Central memory CD4-positive, alpha-beta T cell (primary cell): ENCODE measurements around the gene WNK4.

Experiments used
- DNase-seq: peaks from one replicate; pipeline ENCODE4 v3.0.0; 2022

WNK4 gene

GRCh38 chr17:42797067-42798007, 16.9 kb downstream of the WNK4 start:
- no peak for DNase-seq

GRCh38 chr17:42798011-42798382, 17.6 kb downstream of the WNK4 start:
- no peak for DNase-seq

GRCh38 chr17:42798383-42799380, 18.3 kb downstream of the WNK4 start, which contains the start of the genes CNTD1 and COA3:
CNTD1 (plus strand) TSS chr17:42798861; CDS start chr17:42799068, 207 bp downstream.
COA3 (minus strand) TSS chr17:42798704; CDS start chr17:42798681, 23 bp downstream.
- DNase-seq, result peak; percentile 56

- DNase-seq, result no peak
Measured at GRCh38 chr17:42803074-42803883, 22.9 kb downstream of the WNK4 start.

GRCh38 chr17:42804918-42805367, 24.5 kb downstream of the WNK4 start:
- no peak for DNase-seq

GRCh38 chr17:42806249-42806648, 25.8 kb downstream of the WNK4 start:
- no peak for DNase-seq

GRCh38 chr17:42809250-42809649, 28.8 kb downstream of the WNK4 start:
- no peak for DNase-seq

GRCh38 chr17:42814633-42815399, 34.4 kb downstream of the WNK4 start:
- DNase-seq, result no peak

- DNase-seq, result no peak
Measured at GRCh38 chr17:42817866-42818265, 37.5 kb downstream of the WNK4 start.

- no peak for DNase-seq
Measured at GRCh38 chr17:42818379-42818778, 38.0 kb downstream of the WNK4 start.

- peak; percentile 34 for DNase-seq
Measured at GRCh38 chr17:42819939-42820535, 39.6 kb downstream of the WNK4 start.

GRCh38 chr17:42821176-42821575, 40.8 kb downstream of the WNK4 start:
- DNase-seq, result no peak

GRCh38 chr17:42827472-42827871, 47.1 kb downstream of the WNK4 start:
- no peak for DNase-seq

GRCh38 chr17:42830971-42831370, 50.6 kb downstream of the WNK4 start:
- no peak for DNase-seq

- DNase-seq, result no peak
Measured at GRCh38 chr17:42832213-42832933, 52.0 kb downstream of the WNK4 start.

- DNase-seq, result peak; percentile 87
Measured at GRCh38 chr17:42832934-42833766, 52.7 kb downstream of the WNK4 start, which contains the start of gene PSME3. PSME3 (plus strand) TSS chr17:42833397; CDS start chr17:42833632, 235 bp downstream.

- DNase-seq, result no peak
Measured at GRCh38 chr17:42833767-42834422, 53.5 kb downstream of the WNK4 start.

- no peak for DNase-seq
Measured at GRCh38 chr17:42835732-42836131, 55.3 kb downstream of the WNK4 start.
